SJSA1 (cell line): ENCODE measurements around the gene CIDEC. TPM values are rescaled to one million over a fixed set of nuclear protein-coding genes. Genes with fewer than 3 reads are reported as not detected.

Source experiments
- DNase-seq, 2 experiments: peaks; one replicate each; pipeline ENCODE4 v3.0.0-alpha.2; 2015 to 2020; ENCODE audit warnings: low spot score in 2 of 2, low read depth in 1 of 2
- H3K27ac ChIP-seq: fragments of 250-450 bp; sonication (Bioruptor Pico); 2 replicates; pipeline ENCODE4 v1.5.1; 2020; ENCODE audit warnings: mild to moderate bottlenecking, moderate library complexity
- H3K27me3 ChIP-seq: fragments of 250-450 bp; sonication (Bioruptor Pico); replicated peaks from 2 replicates; pipeline ENCODE4 v1.5.1; 2020; ENCODE audit warnings: mild to moderate bottlenecking, moderate library complexity
- H3K36me3 ChIP-seq: fragments of 250-450 bp; sonication (Bioruptor Pico); 2 replicates; pipeline ENCODE4 v1.5.1; 2020; ENCODE audit warnings: mild to moderate bottlenecking
- H3K4me1 ChIP-seq: fragments of 250-450 bp; sonication (Bioruptor Pico); replicated peaks from 2 replicates; pipeline ENCODE4 v1.6.1; 2021; ENCODE audit warnings: mild to moderate bottlenecking
- H3K4me3 ChIP-seq: fragments of 250-450 bp; sonication (Bioruptor Pico); 2 replicates; pipeline ENCODE4 v1.5.1; 2020; ENCODE audit warnings: mild to moderate bottlenecking
- H3K9me3 ChIP-seq: fragments of 250-450 bp; sonication (Bioruptor Pico); replicated peaks from 2 replicates; pipeline ENCODE4 v1.5.1; 2020; ENCODE audit warnings: mild to moderate bottlenecking
- total RNA-seq: library from RNA; depleted of rRNA; stranded (reverse); fragments of >200 nt; shearing (Covaris generic); gene quantifications from 2 replicates; pipeline ENCODE4 v1.2.3, GENCODE V29; 2014

The CIDEC gene
- total RNA-seq, 1 experiment from 2014 or later, result not detected

- peaks cover 2% of the 10 kb centered on the region; the same call in 1 of the 2 replicates for H3K4me1 ChIP-seq
- no peak overlapping the region for H3K27ac ChIP-seq
- no peak overlapping the region for H3K4me3 ChIP-seq
- no peaks in the 10 kb centered on the region for H3K27me3 ChIP-seq
- H3K9me3 ChIP-seq, result no peaks in the 10 kb centered on the region
- peaks cover 45% of the 10 kb centered on the region for H3K36me3 ChIP-seq
- no peak for DNase-seq
Measured at GRCh38 chr3:9837701-9838582, 42.1 kb downstream of the CIDEC start.

DNA sequence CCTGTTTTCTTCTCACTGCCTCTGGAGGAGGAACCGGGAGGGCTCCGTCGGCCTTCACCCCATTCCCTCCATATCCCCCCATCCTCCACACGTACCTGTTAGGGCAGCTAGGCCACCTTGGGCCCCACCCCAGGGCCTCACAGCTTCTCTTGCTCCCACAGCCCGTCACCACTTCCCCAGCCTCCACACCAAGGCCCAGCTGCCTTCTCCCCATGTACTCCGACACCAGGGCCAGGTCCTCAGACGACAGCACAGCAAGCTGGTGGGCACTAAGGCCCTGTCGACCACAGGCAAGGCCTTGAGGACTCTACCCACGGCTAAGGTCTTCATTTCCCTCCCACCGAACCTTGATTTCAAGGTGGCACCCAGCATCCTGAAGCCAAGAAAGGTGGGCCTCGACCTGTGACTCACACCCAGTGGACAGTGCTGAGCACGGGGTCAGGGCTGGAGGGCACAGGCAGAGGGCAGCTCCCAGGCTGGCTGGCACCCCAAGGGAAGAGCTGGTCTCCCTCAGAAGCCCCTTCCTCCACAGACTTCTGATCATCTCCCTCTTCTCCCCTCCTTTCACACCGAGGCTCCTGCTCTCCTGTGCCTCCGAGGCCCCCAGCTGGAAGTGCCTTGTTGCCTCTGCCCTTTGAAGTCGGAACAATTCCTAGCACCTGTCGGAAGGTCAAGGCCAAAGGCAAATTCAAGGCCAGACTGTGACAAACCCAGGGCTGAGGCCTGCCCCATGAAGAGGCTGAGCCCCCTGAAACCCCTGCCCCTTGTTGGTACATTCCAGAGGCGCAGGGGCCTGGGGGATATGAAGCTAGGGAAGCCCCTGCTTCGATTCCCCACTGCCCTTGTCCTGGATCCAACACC, 45.3 kb downstream of the CIDEC start:
- peaks cover 23% of the 10 kb centered on the region for H3K36me3 ChIP-seq
- no peak overlapping the region for H3K27ac ChIP-seq
- H3K4me3 ChIP-seq, result no peak overlapping the region
- H3K27me3 ChIP-seq, result no peaks in the 10 kb centered on the region
- no peaks in the 10 kb centered on the region for H3K4me1 ChIP-seq
- H3K9me3 ChIP-seq, result no peaks in the 10 kb centered on the region
- no peak for DNase-seq

DNA sequence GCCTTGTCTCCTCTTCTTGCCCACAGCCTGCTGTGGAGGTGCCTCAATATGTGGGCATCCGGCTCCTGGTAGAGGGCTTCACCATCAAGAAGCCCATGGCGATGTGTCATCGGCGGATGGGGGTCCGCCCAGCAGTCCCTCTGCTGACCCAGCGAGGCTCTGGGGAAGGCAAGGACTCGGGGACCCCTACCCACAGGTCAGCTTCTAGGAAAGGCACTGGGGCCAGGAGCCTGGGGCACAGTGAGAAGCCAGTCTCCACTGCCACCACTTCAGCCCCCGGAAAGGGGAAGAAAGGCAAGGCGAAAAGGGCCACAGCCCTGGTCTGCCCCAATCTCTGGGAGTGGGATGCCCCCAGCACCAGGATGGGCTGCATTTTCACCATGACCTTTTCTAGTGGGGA, 47.0 kb downstream of the CIDEC start:
- peaks cover 20% of the 10 kb centered on the region for H3K36me3 ChIP-seq
- DNase-seq, result no peak
- no peak overlapping the region for H3K4me3 ChIP-seq
- no peaks in the 10 kb centered on the region for H3K27me3 ChIP-seq
- no peaks in the 10 kb centered on the region for H3K9me3 ChIP-seq
- no peaks in the 10 kb centered on the region for H3K4me1 ChIP-seq
- H3K27ac ChIP-seq, result no peak overlapping the region

GRCh38 chr3:9831253-9831652, 48.8 kb downstream of the CIDEC start:
- Histone ChIP-seq H3K4me1 (no peaks in the 10 kb centered on the region), H3K27ac (no peak overlapping the region), H3K27me3 (no peaks in the 10 kb centered on the region), H3K4me3 (no peak overlapping the region), H3K36me3 (peaks cover 23% of the 10 kb centered on the region), H3K9me3 (no peaks in the 10 kb centered on the region)
- no peak for DNase-seq

DNA sequence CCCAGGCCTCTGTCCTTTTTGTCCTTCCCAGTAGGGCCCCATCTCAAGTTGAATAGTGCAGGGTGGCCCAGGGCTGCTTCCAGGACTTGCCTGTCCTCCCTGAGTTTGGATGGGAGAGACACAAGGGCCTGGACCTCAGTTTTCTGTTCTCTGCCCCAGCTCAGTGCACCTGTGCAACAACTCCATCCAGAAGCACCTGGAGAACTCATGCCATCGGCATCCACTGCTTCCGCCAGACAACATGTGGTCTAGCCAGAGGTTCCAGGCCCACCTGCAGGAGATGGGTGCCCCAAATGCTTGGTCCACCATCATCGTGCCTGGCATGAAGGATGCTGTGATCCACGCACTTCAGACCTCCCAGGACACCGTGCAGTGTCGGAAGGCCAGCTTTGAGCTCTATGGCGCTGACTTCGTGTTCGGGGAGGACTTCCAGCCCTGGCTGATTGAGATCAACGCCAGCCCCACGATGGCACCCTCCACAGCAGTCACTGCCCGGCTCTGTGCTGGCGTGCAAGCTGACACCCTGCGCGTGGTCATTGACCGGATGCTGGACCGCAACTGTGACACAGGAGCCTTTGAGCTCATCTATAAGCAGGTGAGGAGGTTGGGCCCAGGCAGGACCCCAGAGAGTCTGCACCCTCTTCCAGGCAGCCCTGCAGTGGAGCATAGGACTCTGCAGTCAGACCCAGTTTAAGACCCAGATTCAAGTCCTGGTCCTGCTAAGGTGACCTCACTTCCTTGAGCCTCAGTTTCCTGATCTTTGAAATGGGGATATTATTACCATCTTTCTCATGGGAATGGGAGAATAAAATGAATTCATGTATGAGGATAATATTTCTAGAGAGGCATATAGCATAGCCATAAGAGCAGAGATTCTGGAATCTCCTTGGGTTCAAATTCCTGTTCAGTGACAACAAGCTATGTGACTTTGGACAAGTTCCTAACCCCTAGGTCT, 51.0 kb downstream of the CIDEC start:
- Histone ChIP-seq H3K4me3 (no peak overlapping the region), H3K9me3 (no peaks in the 10 kb centered on the region)
- DNase-seq, result no peak

DNA sequence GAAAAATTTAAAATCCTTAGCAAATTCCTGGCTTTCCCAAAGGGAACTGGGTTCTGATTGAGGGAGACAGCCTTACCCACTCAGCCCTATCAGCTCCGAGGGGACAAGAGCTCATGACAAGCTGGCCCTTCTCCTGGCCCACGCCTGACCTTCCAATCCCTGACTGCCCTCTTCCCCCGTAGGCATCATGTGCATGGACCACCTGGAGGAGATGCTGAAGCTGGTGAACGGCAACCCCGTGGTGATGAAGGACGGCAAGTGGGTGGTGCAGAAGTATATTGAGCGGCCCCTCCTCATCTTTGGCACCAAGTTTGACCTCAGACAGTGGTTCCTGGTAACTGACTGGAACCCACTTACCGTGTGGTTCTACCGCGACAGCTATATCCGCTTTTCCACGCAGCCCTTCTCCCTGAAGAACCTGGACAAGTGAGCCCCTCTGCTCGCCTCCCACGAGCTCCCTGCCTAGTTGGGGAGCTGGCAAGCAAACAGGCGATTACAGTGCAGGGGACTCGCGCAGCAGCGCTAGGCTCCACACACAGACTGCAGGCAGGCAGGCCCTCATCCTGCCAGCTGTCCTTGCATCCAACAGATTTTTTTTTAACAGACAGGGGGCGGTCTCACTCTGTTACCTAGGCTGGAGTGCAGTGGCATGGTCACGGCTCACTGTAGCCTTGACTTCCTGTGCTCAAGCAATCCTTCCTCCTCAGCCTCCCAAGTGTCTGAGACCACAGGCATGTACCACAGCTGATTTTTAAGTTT, 53.1 kb downstream of the CIDEC start:
- DNase-seq, result no peak
- no peak overlapping the region for H3K4me3 ChIP-seq
- no peaks in the 10 kb centered on the region for H3K4me1 ChIP-seq
- H3K27me3 ChIP-seq, result no peaks in the 10 kb centered on the region
- H3K36me3 ChIP-seq, result peaks cover 5% of the 10 kb centered on the region; the same call in 1 of the 2 replicates
- H3K27ac ChIP-seq, result no peak overlapping the region
- no peaks in the 10 kb centered on the region for H3K9me3 ChIP-seq

More for the DNA sequence above, 51.0 kb downstream of the CIDEC start:
- no peaks in the 10 kb centered on the region for H3K4me1 ChIP-seq
- peaks cover 7% of the 10 kb centered on the region; the same call in 1 of the 2 replicates for H3K36me3 ChIP-seq
- no peak overlapping the region for H3K27ac ChIP-seq
- no peaks in the 10 kb centered on the region for H3K27me3 ChIP-seq

- no peak for DNase-seq
- Histone ChIP-seq H3K27me3 (no peaks in the 10 kb centered on the region), H3K36me3 (peaks cover 5% of the 10 kb centered on the region; the same call in 1 of the 2 replicates)
Measured at GRCh38 chr3:9825451-9826040, 54.5 kb downstream of the CIDEC start.

DNA sequence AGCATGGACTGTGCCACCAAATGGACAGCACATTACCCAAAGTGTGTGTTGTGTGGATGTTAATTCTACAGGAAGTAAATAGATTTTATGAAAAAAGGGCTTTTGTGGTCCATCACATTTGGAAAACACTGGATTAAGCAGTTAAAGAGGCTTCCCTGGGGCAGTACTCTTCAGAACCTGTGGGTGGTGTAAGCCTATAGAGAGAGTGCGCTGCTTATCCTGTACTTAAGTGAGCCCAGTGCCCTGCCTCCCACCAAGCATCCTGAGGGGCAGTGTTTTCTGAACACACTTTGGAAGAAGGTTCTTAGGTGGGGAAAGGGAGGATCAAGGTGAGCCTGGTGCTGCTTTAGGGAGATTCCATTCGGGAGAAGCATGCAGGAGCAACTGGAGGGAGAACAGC, 59.1 kb downstream of the CIDEC start:
- no peak for DNase-seq
- H3K4me1 ChIP-seq, result no peaks in the 10 kb centered on the region
- no peaks in the 10 kb centered on the region for H3K36me3 ChIP-seq
- no peaks in the 10 kb centered on the region for H3K9me3 ChIP-seq
- no peak overlapping the region for H3K27ac ChIP-seq
- H3K4me3 ChIP-seq, result no peak overlapping the region
- H3K27me3 ChIP-seq, result no peaks in the 10 kb centered on the region

More at GRCh38 chr3:9825451-9826040, 54.5 kb downstream of the CIDEC start:
- Histone ChIP-seq H3K9me3 (no peaks in the 10 kb centered on the region), H3K4me3 (no peak overlapping the region), H3K27ac (no peak overlapping the region), H3K4me1 (no peaks in the 10 kb centered on the region)

- Histone ChIP-seq H3K27ac (no peak overlapping the region), H3K27me3 (no peaks in the 10 kb centered on the region), H3K9me3 (no peaks in the 10 kb centered on the region), H3K36me3 (no peaks in the 10 kb centered on the region), H3K4me3 (no peak overlapping the region), H3K4me1 (no peaks in the 10 kb centered on the region)
- DNase-seq, result no peak
Measured at GRCh38 chr3:9820543-9820942, 59.5 kb downstream of the CIDEC start.

DNA sequence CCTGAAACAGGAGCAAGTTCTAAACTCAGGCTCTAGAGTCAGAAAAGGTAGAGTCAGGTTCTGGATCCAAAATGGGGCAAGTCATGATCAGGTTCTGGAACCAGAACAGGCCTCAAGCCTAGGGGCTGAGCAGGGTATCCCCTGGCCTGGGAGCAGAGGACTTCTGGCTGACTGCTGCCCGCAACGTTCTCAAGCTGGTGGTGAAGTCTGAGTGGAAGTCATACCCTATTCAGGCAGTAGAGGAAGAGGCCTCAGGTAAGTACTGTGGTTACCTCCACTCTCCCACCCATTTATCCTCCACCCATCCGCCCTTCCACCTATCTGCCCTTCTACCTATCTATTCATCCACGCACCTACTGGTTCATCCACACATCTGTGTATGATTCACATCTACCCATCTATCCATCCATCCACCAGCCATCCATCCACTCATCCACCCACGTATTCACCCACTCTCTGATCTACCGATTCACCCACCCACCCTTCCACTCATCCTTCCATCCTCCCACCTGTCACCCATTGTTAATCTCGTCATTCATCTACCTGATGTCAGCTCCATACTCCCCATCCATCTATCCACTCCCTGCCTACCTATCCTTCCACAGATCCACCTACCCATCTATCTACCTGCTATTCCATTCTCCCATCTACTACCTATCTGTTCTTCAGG, 61.3 kb downstream of the CIDEC start:
- Histone ChIP-seq H3K27ac (no peak overlapping the region), H3K4me3 (no peak overlapping the region), H3K4me1 (no peaks in the 10 kb centered on the region), H3K36me3 (no peaks in the 10 kb centered on the region), H3K9me3 (no peaks in the 10 kb centered on the region), H3K27me3 (no peaks in the 10 kb centered on the region)
- no peak for DNase-seq

DNA sequence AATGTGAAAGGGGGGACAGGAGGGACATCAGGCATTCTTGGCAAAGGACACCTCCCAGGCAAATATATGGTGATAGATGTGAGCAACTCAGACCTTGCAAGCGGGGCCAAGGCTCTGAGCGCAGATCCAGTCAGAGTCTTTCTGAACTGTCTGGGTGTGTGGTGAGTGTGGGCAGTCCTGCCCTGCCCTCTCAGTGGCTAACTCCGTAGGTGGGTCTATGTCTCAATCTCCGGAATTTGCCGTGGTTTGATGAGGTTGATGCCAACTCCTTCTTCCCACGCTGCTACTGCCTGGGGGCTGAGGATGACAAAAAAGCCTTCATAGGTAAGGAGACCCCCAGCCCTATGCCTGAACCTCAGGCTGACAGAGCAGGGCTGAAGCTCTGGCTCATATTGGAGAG, 62.6 kb downstream of the CIDEC start:
- Histone ChIP-seq H3K4me1 (no peaks in the 10 kb centered on the region), H3K36me3 (peaks cover 5% of the 10 kb centered on the region; the same call in 1 of the 2 replicates), H3K9me3 (no peaks in the 10 kb centered on the region), H3K27ac (no peak overlapping the region), H3K4me3 (no peak overlapping the region), H3K27me3 (no peaks in the 10 kb centered on the region)
- DNase-seq, result no peak
